Esophagus squamous epithelium (tissue), 5 donors: Measurements from ENCODE around the gene HBM. TPM values are rescaled to one million over a fixed set of nuclear protein-coding genes. Genes with fewer than 3 reads are reported as not detected.
"Not testable (repeated sequence)": the region's sequence is repeated elsewhere in the genome, so short reads cannot be mapped to it uniquely, and the experiment has no call there.

ENCODE experiments used
- DNase-seq: peaks from one replicate; lab custom pipeline; 2025; lab: John Stamatoyannopoulos, UW
- H3K27ac ChIP-seq, 4 donors: fragments of 200-600 bp; sonication (generic); one replicate each; pipeline ENCODE4 v1.5.1; 2016 to 2019; ENCODE audit warnings: mild to moderate bottlenecking in 1 of 4
- H3K27me3 ChIP-seq, 4 donors: fragments of 200-600 bp; sonication (generic); 1 replicate in 3 of 4; 2 replicates in 1 of 4; pipeline versions ENCODE4 v1.5.1 to v1.6.0; 2017 to 2021; ENCODE audit warnings: antibody characterized with exemption in 1 of 4
- H3K36me3 ChIP-seq, 3 donors: fragments of 200-600 bp; sonication (generic); one replicate each; pipeline ENCODE4 v1.5.1; 2016 to 2019
- H3K4me1 ChIP-seq, 3 donors: fragments of 200-600 bp; sonication (generic); one replicate each; pipeline ENCODE4 v1.5.1; 2017 to 2019
- H3K4me3 ChIP-seq, 4 donors: fragments of 200-600 bp; sonication (generic); 1 replicate in 3 of 4; 2 replicates in 1 of 4; pipeline ENCODE4 v1.5.1; 2016 to 2019; ENCODE audit warnings: mild to moderate bottlenecking in 2 of 4, moderate library complexity in 1 of 4
- H3K9me3 ChIP-seq, 3 donors: fragments of 200-600 bp; sonication (generic); one replicate each; pipeline ENCODE4 v1.5.1; 2016 to 2019
- CTCF ChIP-seq, 6 experiments: fragments of 450-650 bp in 4 of 6; fragments of 200-600 bp in 2 of 6; sonication (generic) in 2 of 6; IDR thresholded peaks; one replicate each; pipeline ENCODE4 v1.5.1; 2016 to 2019; ENCODE audit warnings: antibody characterized with exemption in 6 of 6, mild to moderate bottlenecking in 4 of 6, moderate library complexity in 4 of 6
- POLR2A ChIP-seq, 4 donors: fragments of 450-650 bp; IDR thresholded peaks; one replicate each; pipeline ENCODE4 v1.6.1; 2017; ENCODE audit warnings: antibody characterized with exemption in 4 of 4, mild to moderate bottlenecking in 4 of 4, moderate library complexity in 3 of 4
- WGBS, 2 donors: methylation state at CpG; one replicate each; pipeline ENCODE4 v1.1.5; 2018; 5-methylcytosine and 5-hydroxymethylcytosine counted together
- intact Hi-C: fragments of 100-400 bp; cut with DNase I; formaldehyde crosslinking; loops from one replicate; pipeline ENCODE4 v1.15.0; 2022
- total RNA-seq, 4 donors: library from RNA; depleted of rRNA; stranded (reverse); fragments of >200 nt; gene quantifications; one replicate each; pipeline ENCODE4 v1.1.0, GENCODE V29; 2016
- donor health status: DM: yes; HTN: yes; CAD: no.

The HBM gene
- total RNA-seq, 4 donors from 2014 or later = not detected

DNA sequence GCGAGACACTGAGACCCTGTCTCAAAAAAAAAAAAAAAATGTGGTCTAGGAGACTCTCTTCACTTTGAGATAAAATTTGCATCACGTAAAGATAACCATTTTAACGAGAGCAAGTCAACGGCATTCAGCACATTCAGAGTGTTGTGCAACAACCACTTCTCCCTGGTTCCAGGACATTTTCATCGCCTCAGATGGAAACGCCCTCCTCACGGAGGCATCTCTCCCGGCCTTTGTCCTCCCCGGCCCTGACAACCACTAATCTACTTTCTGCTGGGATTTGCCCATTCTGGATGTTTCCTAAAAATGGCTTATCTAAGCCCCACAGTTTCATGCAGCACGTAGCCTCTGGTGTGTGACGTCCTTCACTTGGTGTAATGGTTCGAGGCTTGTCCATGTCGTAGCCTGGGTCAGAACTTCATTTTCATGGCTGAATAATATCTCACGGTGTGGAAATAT lies 21.0 kb upstream of the HBM start:
- Histone ChIP-seq H3K27me3 (peaks cover 0 to 8% (median 0%) of the 10 kb centered on the region in 4 donors), H3K9me3 (no peaks in the 10 kb centered on the region), H3K36me3 (no peaks in the 10 kb centered on the region), H3K4me3 (no peak overlapping the region), H3K27ac (no peak overlapping the region), H3K4me1 (no peaks in the 10 kb centered on the region)
- DNase-seq = no peak
- 87 to 90% methylated on average over 14 of the region's 14 CpGs for WGBS, 2 donors
- no peak for TF ChIP-seq POLR2A (IDR thresholded peaks at IDR 0.05)
- TF ChIP-seq CTCF (IDR thresholded peaks at IDR 0.05) = no peak
- intact Hi-C loops = no loop called here

DNA sequence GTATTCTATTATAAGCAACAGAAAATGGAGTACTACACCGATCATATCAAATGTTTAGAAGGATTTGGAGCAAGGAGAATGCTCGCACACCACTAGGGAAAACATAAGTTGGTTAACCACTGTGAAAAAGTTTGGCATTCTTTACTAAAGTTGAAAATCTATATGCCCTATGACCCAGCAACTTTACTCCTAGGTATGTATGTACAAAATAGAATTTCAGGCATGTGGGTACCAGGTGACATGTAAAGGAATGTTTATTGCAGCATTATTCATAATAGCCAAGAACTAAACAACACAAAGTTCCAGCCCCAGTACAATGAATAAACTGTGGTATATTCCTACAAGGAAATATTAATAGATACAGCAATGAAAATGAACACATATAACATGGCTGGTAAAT lies 19.1 kb upstream of the HBM start:
- H3K27ac ChIP-seq = no peak overlapping the region
- 83 to 96% methylated on average over 2 of the region's 2 CpGs for WGBS, 2 donors
- H3K4me1 ChIP-seq = no peaks in the 10 kb centered on the region
- DNase-seq = no peak
- intact Hi-C loops = no loop called here
- peaks cover 0 to 19% (median 0%) of the 10 kb centered on the region in 4 donors for H3K27me3 ChIP-seq
- no peaks in the 10 kb centered on the region for H3K9me3 ChIP-seq
- no peak overlapping the region for H3K4me3 ChIP-seq
- H3K36me3 ChIP-seq = no peaks in the 10 kb centered on the region
- TF ChIP-seq POLR2A (IDR thresholded peaks at IDR 0.05) (no peak), CTCF (IDR thresholded peaks at IDR 0.05) (no peak)

GRCh38 chr16:149024-149660 lies 16.6 kb upstream of the HBM start:
- H3K36me3 ChIP-seq = no peaks in the 10 kb centered on the region
- no peak for DNase-seq
- H3K4me1 ChIP-seq = peaks cover 0 to under 1% (median 0%) of the 10 kb centered on the region in 3 donors
- H3K27ac ChIP-seq = no peak overlapping the region
- no peak for TF ChIP-seq POLR2A (IDR thresholded peaks at IDR 0.05)
- no peak for TF ChIP-seq CTCF (IDR thresholded peaks at IDR 0.05)
- intact Hi-C loops = no loop called here
- no peaks in the 10 kb centered on the region for H3K9me3 ChIP-seq
- H3K27me3 ChIP-seq = peaks cover 0 to 17% (median 0%) of the 10 kb centered on the region in 4 donors
- 36 to 38% methylated on average over 5 to 6 of the region's 9 CpGs for WGBS, 2 donors
- no peak overlapping the region for H3K4me3 ChIP-seq

DNA sequence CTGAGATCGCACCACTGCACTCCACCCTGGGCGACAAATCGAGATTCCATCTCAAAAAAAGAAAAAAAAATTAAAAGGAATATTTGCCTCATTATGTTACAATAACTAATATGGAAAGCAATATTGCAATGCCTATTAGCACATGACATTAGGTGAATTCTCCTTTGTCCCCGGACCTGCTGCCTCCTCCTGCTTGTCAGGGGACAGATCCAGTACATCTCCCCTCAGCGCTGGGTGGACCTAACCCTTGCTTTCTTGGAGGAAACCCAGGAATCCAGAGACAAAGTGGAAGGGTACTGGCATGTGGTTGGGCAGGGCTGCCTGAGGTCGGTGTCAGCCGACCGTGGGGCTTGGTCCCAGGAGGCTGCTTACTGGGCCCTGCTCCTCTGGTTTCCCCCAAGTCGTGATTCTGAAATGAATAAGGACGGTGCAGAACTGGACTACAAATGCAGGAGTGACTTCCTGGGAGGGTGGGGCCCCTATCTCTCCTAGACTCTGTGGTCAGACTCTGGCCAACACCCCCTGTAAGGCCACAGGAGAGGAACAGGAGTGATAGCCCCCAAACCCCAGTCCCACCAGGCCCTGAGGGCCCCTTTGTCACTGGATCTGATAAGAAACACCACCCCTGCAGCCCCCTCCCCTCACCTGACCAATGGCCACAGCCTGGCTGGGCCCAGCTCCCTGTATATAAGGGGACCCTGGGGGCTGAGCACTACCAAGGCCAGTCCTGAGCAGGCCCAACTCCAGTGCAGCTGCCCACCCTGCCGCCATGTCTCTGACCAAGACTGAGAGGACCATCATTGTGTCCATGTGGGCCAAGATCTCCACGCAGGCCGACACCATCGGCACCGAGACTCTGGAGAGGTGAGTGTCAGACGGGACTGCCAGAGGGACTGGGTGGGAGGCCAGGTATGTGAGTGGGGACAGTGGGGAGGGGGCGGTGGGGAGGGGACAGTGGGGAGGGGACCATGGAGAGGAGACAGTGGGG lies 13.3 kb upstream of the HBM start, which contains the start of gene HBZ:
HBZ (plus strand) TSS at position 504 of the 988 bp plus-strand sequence; CDS start at position 770, 266 bp downstream.
- H3K4me3 ChIP-seq = no peak within 1 kb of the TSS
- peaks cover 0 to 49% (median 7%) of the 10 kb centered on the region in 4 donors for H3K27me3 ChIP-seq
- intact Hi-C loops = no loop called here
- TF ChIP-seq CTCF (IDR thresholded peaks at IDR 0.05) (no peak), POLR2A (IDR thresholded peaks at IDR 0.05) (no peak)
- H3K4me1 ChIP-seq = peaks cover 4 to 10% (median 8%) of the 10 kb centered on the region in 3 donors
- no peaks in the 10 kb centered on the region for H3K36me3 ChIP-seq
- WGBS, 2 donors = 70 to 87% methylated on average over 6 of the region's 17 CpGs
- DNase-seq = no peak
- H3K27ac ChIP-seq = no peak within 1 kb of the TSS
- no peaks in the 10 kb centered on the region for H3K9me3 ChIP-seq

DNA sequence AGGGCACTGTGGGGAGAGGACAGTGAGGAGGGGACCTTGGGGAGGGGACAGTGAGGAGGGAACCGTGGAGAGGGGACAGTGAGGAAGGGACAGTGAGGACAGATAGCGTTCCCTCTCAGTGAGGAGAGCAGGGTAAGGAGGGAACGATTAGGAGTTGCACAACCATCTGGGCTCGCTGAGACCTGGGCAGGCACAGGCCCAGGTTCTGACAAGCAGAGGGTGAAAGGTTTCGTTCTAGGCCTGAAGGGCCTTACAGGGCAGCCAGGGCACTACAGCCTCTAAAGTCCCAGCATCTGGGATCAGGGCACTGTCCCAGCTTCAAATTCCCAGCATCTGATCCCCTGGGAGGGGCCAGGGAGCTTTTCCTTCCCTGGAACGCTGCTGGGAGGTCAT lies 12.7 kb upstream of the HBM start:
- 33 to 42% methylated on average over 3 to 5 of the region's 6 CpGs for WGBS, 2 donors
- H3K27ac ChIP-seq, DNase-seq, H3K36me3 ChIP-seq, H3K4me3 ChIP-seq, intact Hi-C loops, H3K9me3 ChIP-seq: not testable (repeated sequence)
- peaks cover 4 to 10% (median 8%) of the 10 kb centered on the region in 3 donors for H3K4me1 ChIP-seq
- H3K27me3 ChIP-seq = peaks cover 0 to 55% (median 7%) of the 10 kb centered on the region in 4 donors

GRCh38 chr16:153550-154216 lies 12.1 kb upstream of the HBM start:
- peaks cover 0 to 58% (median 7%) of the 10 kb centered on the region in 4 donors for H3K27me3 ChIP-seq
- no CpG with 5 or more reads among the region's 74 CpGs for WGBS, 2 donors
- intact Hi-C loops, DNase-seq, H3K9me3 ChIP-seq, H3K27ac ChIP-seq, H3K36me3 ChIP-seq: not testable (repeated sequence)
- peak overlapping the region in 1 of 4 donors; percentile 47 for H3K4me3 ChIP-seq
- peaks cover 4 to 10% (median 8%) of the 10 kb centered on the region in 3 donors for H3K4me1 ChIP-seq
